NOMO-1 treated with dmso at 0.1 percent for 144 hours (cell line): ENCODE results near the gene CADM3.
A peak's percentile ranks its signal among the peaks of the same experiment; 100 is the strongest.

Source experiments
- DNase-seq: peaks from one replicate; lab custom pipeline; 2025; ENCODE audit not compliant: unreplicated experiment; lab: John Stamatoyannopoulos, UW

Gene CADM3

DNA sequence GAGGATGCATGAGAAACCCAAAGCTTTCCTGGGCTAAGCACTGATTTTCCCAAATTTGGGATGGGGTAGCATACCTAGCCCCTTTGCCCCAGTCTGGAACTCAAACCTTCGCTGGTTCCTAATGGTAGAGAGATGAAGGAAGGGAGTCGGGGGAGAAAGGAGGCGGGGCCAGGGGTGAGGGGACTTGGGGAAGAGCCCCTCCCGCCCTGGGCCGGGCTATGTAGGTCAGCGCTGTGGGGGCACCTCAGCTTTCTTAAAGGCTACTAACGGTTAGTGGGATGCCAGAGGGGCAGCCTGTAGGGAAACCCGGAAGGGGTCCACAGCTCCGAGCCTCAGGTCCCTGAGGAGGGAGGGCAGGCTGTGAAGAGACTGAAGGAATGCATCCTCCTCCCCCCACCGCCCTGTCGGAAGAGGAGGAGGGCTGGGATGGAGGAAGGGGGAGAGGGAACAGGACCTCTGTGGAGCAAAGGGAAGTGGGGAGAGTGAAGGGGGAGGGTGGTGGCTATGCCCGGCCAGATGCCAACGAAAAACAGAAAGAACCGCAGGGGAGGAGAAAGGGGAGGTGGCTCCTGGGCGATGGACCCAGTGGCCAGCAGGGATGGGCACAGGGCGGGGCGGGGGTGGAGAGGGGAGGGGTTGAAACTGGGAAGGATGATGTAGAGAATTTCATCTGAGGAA lies 1.3 kb downstream of the CADM3 start:
- no peak for DNase-seq

- DNase-seq, result no peak
Measured at GRCh38 chr1:159173320-159173719, 1.9 kb downstream of the CADM3 start.

- DNase-seq, result no peak
Measured at GRCh38 chr1:159175571-159175970, 4.2 kb downstream of the CADM3 start.

DNA sequence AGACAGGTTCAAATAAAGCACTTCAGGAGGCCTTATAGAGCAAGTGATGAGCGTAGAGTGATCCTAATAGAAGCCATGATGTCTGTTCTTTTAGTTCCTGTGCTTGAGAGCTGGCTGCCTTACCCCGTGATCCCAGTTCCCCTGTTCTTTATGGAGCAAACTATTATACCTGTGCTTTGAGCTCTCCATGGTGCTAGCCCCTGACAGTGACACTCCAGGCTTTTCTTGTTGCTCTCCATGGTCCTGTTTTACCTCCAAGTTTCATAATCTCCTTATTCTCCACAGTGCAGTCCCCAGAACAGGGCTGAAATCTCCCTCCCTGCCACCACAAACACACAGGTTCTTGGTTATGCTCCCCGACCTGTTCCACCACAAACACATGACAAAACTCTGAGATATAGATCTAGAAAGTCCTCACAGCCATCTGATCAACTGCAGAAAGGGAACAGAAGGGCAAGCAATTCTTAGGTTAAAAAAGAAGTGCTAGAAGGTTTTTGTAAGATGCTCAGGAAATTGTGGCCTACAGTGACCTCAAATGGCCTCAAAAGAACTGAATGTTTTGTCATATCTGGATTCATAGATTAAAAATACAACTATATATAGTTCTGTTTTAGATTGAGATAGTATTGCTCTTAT lies 6.0 kb downstream of the CADM3 start:
- peak; percentile 40 for DNase-seq

DNA sequence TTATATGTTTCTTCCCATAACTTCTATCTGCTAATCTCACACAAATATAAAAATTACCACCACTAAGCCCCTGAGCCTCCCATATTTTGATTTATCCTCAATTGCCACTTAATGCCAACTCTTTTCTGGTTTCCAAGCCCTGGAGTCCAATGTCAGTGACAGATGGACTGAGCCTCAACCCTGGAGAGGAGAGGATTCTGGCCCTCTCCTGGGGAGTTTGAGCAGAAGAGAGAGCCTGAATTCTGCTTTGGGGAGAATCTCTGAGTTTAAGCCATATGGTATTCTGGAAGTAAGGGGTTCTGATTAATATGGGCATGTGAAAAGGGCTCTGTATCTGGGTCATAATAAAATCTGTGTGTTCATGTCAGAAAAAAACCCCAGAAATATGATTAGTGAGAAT lies 8.5 kb downstream of the CADM3 start:
- DNase-seq, result no peak

- DNase-seq, result no peak
Measured at GRCh38 chr1:159180516-159180915, 9.1 kb downstream of the CADM3 start.

DNA sequence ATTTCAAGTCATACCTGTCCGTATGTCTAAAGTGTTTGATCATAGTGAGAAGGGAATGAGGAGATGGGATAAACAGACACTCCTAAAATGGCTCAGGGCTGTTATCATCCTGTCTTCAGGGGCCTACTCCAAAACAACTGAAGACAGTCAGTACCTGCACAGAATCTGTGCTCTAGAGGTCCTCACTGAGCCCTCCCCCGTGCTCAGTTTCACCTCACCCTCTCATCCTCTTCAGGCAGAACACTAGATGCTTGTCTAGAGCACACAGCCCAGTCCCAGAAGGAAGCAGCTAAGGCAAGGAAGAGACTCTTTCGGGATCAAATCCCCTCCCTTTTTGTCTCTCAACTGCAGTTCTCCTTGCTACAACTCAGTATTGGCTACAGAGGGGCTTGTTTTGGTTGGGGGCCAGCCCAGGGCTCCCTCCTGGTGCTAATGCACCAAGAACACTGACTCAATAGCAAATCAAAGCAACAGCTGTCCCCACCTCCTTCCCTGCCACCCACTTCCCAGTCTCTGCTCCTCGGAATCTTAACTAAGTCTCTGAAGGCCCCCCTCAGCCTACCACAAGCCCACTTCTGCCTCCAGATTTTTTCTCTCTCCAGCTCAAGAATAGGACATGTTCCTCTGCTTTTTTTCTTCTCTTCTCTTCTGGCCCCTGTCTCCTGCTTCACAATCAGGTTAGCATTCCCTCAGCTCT lies 10.1 kb downstream of the CADM3 start:
- no peak for DNase-seq

- DNase-seq, result no peak
Measured at GRCh38 chr1:159184201-159184600, 12.8 kb downstream of the CADM3 start.

GRCh38 chr1:159185121-159185520 lies 13.7 kb downstream of the CADM3 start:
- no peak for DNase-seq

GRCh38 chr1:159187033-159187432 lies 15.6 kb downstream of the CADM3 start:
- no peak for DNase-seq

- DNase-seq, result no peak
Measured at GRCh38 chr1:159187647-159188374, 16.4 kb downstream of the CADM3 start.

GRCh38 chr1:159188375-159188788 lies 17.0 kb downstream of the CADM3 start:
- DNase-seq, result no peak

DNA sequence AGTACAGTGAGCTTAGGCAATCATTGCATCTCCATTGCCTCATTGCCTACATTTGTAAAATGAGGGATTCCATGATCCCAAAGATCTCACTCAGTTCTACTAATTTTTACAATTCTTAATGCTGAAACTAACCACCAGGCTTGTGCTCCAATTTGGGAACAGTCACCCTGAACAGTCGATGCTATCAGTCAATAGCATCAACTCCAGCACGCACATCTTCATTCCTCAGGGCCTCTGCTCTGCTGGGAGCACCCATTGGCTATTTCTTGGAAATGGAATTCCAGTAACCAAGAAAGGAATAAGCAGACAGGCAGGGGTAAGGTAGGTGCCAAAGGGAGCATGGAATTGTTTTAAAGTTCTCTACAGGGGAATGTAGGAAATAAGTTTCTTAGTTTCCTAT lies 19.0 kb downstream of the CADM3 start:
- DNase-seq, result no peak

GRCh38 chr1:159196543-159196942 lies 25.1 kb downstream of the CADM3 start:
- DNase-seq, result no peak

DNA sequence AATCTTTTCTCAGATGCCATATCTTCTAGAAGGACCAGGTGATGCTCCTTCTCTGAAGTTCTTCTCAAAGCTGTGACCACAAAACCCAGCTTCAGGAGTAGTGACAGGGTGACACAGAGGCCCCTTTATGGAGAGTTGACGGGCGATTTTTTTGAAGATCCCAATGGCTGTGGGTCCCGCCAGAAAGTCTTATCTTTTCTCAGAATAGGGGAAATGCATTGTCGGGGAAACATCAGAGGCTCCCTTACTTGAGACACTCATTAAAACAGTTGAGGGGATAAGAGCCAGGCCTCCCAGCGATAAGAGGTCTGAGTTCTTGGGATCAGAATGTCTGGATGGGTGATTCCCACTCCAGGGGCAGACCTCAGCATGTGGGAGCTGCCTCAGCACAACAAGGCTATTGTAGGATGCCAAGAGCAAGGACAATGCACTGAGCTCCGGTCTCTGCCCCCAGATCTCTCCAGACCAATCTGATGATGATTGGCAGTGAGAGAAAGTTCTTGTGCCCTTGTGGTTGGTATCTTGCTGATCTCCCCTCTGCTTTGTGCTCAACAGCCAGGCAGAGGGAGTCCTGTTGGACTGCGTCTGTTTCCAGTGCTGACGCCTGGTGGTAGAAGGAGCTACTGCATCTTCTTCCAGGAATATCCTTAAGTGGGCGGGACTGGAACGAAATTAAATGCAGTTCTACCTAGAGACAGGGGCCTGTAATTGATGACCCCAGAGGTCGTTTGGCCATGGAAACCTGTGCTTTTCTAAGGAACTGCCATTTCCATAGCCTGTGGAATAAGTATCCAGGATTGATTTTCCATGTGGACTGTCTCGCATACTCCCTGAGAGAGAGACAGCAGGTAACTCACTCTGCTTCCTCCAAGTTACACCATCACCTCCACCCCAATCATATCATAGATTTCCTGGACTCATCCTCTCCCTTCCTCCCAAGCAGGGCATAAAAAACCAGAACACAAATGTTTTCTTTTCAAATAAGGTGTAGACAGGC lies 26.4 kb downstream of the CADM3 start:
- DNase-seq, result no peak

- no peak for DNase-seq
Measured at GRCh38 chr1:159199901-159200300, 28.5 kb downstream of the CADM3 start.

DNA sequence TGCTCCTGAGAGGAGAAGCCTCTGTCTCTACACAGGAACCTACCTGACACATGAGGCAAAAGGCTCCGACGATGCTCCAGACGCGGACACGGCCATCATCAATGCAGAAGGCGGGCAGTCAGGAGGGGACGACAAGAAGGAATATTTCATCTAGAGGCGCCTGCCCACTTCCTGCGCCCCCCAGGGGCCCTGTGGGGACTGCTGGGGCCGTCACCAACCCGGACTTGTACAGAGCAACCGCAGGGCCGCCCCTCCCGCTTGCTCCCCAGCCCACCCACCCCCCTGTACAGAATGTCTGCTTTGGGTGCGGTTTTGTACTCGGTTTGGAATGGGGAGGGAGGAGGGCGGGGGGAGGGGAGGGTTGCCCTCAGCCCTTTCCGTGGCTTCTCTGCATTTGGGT lies 29.4 kb downstream of the CADM3 start:
- DNase-seq, result no peak

DNA sequence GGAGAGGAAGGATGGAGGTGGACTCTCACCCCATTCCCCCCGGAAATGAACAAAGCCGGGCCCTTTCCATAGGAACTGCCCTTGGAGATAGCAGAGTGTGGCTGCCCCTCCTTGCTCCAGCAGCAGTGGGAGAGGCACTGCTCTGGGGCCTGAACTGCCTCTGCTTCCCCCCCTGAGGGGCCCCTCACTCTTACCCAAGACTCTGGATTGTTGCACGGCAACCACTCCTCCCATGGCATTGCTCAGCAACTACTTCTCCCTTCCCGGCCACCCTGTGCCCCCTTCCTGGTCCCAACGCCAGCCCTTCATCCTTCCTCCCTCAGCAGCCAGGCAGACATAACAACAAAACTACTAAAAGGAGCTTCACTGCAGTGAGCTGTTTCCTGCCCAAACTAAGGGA lies 30.2 kb downstream of the CADM3 start:
- no peak for DNase-seq

- no peak for DNase-seq
Measured at GRCh38 chr1:159203610-159204009, 32.2 kb downstream of the CADM3 start.
